SIG-M5 (cell line): ENCODE data around the gene GSG1.

ENCODE experiments used
- DNase-seq: peaks from one replicate; lab custom pipeline; 2025; lab: John Stamatoyannopoulos, UW

GSG1 gene

GRCh38 chr12:13119826-13120225 lies 16.4 kb upstream of the GSG1 start:
- no peak for DNase-seq

GRCh38 chr12:13117029-13117428 lies 13.6 kb upstream of the GSG1 start:
- no peak for DNase-seq

- DNase-seq, result no peak
Observed at GRCh38 chr12:13116259-13116658, 12.8 kb upstream of the GSG1 start.

- no peak for DNase-seq
Observed at GRCh38 chr12:13114251-13115052, 11.0 kb upstream of the GSG1 start.

- no peak for DNase-seq
Observed at GRCh38 chr12:13112968-13113367, 9.5 kb upstream of the GSG1 start.

- DNase-seq, result no peak
Observed at GRCh38 chr12:13106666-13107065, 3.2 kb upstream of the GSG1 start.

- no peak for DNase-seq
Observed at GRCh38 chr12:13105781-13106180, 2.3 kb upstream of the GSG1 start.

GRCh38 chr12:13104409-13104808 lies 942 bp upstream of the GSG1 start:
- no peak for DNase-seq

- no peak for DNase-seq
Observed at GRCh38 chr12:13102461-13103195, 839 bp downstream of the GSG1 start.

- DNase-seq, result no peak
Observed at GRCh38 chr12:13101821-13102375, 1.6 kb downstream of the GSG1 start.

GRCh38 chr12:13100882-13101769 lies 2.3 kb downstream of the GSG1 start:
- DNase-seq, result peak; percentile 85

GRCh38 chr12:13100605-13100881 lies 2.9 kb downstream of the GSG1 start:
- no peak for DNase-seq

- no peak for DNase-seq
Observed at GRCh38 chr12:13099844-13100604, 3.4 kb downstream of the GSG1 start.

- DNase-seq, result peak; percentile 58
Observed at GRCh38 chr12:13099066-13099843, 4.2 kb downstream of the GSG1 start.

GRCh38 chr12:13097491-13098011 lies 5.9 kb downstream of the GSG1 start:
- DNase-seq, result peak; percentile 20

- DNase-seq, result no peak
Observed at GRCh38 chr12:13095266-13095995, 8.0 kb downstream of the GSG1 start.

- peak; percentile 14 for DNase-seq
Observed at GRCh38 chr12:13094367-13094766, 9.1 kb downstream of the GSG1 start.

GRCh38 chr12:13093848-13094220 lies 9.6 kb downstream of the GSG1 start:
- DNase-seq, result no peak

- no peak for DNase-seq
Observed at GRCh38 chr12:13093191-13093847, 10.1 kb downstream of the GSG1 start.
